HCT116 (cell line): ENCODE data around the gene TAMALIN. TPM values are rescaled to one million over a fixed set of nuclear protein-coding genes. Genes with fewer than 3 reads are reported as not detected.

Source experiments
- ATAC-seq: fragments of 200-7000 bp; cut with Tn5 transposase; 2 replicates; pipeline ENCODE4 v1.9.1; 2020; ENCODE audit warnings: mild to moderate bottlenecking, moderate library complexity
- BruUV-seq: library from RNA; stranded (reverse); fragments of 400-500 nt; replicated peaks from 2 replicates; lab custom pipeline; 2021; lab: Mats Ljungman, UMichigan
- CTCF ChIA-PET: fragments of 300-600 bp; sonication (Branson Sonifier 250); formaldehyde crosslinking; loops from one replicate; lab custom pipeline; 2021; ENCODE audit warnings: antibody characterized with exemption; lab: Charles Lee
- POLR2A ChIA-PET: fragments of 300-600, 350-600 bp; sonication (Branson Sonifier 250); formaldehyde crosslinking; loops from one replicate; lab custom pipeline; 2021; ENCODE audit warnings: antibody characterized with exemption; lab: Charles Lee
- RAD21 ChIA-PET, 2 experiments: fragments of 300-600 bp; sonication (Branson Sonifier 250); formaldehyde crosslinking; loops; one replicate each; lab custom pipeline; 2023; ENCODE audit warnings: low total read pairs in 2 of 2; ENCODE audit not compliant: uncharacterized antibody in 2 of 2, unreplicated experiment in 2 of 2, low non-redundant PET in 1 of 2; lab: Charles Lee
- DNase-seq: peaks from one replicate; pipeline ENCODE4 v3.0.0-alpha.2; 2010; ENCODE audit warnings: low read depth, low spot score
- H2AFZ ChIP-seq: fragments of 200-600 bp; shearing (Covaris generic), sonication (generic); 2 replicates; pipeline ENCODE4 v1.6.1; 2017; ENCODE audit warnings: low read depth, mixed run types, mixed read lengths, antibody characterized with exemption, low read length; ENCODE audit not compliant: poor library complexity, severe bottlenecking
- H3K27ac ChIP-seq: 2 replicates; pipeline ENCODE4 v1.5.1; 2012; ENCODE audit warnings: low read depth, low read length
- H3K27me3 ChIP-seq: fragments of 200-600 bp; sonication (generic); 2 replicates; pipeline ENCODE4 v1.6.1; 2016; ENCODE audit warnings: mixed run types, low read length, mixed read lengths; ENCODE audit not compliant: insufficient read depth
- H3K36me3 ChIP-seq, 2 experiments: fragments of 200-500 bp in 1 of 2; fragments of 200-600 bp in 1 of 2; sonication (Bioruptor generic) in 1 of 2; sonication (generic) in 1 of 2; 2 replicates each; pipeline versions ENCODE4 v1.5.1 to v1.6.1; 2014 to 2016; ENCODE audit warnings: low read length in 2 of 2, inconsistent platforms in 1 of 2, mixed read lengths in 1 of 2, mixed run types in 1 of 2; ENCODE audit not compliant: insufficient read depth in 2 of 2, control insufficient read depth in 1 of 2
- H3K4me1 ChIP-seq, 2 experiments: fragments of 200-600 bp in 1 of 2; sonication (generic) in 1 of 2; 2 replicates each; pipeline versions ENCODE4 v1.5.1 to v1.6.1; 2012 to 2017; ENCODE audit warnings: low read length in 2 of 2, inconsistent platforms in 1 of 2, mild to moderate bottlenecking in 1 of 2, mixed read lengths in 1 of 2, mixed run types in 1 of 2, moderate library complexity in 1 of 2; ENCODE audit not compliant: insufficient read depth in 2 of 2, control insufficient read depth in 1 of 2
- H3K4me2 ChIP-seq: fragments of 200-600 bp; sonication (generic); 2 replicates; pipeline ENCODE4 v1.6.1; 2017; ENCODE audit warnings: mixed run types, low read length, mixed read lengths
- H3K4me3 ChIP-seq, 2 experiments: fragments of 200-600 bp in 1 of 2; sonication (generic) in 1 of 2; replicated peaks in 1 of 2; 2 replicates each; pipeline ENCODE4 v1.5.1; 2011 to 2016; ENCODE audit warnings: low read length in 2 of 2, control low read depth in 1 of 2, low read depth in 1 of 2, mild to moderate bottlenecking in 1 of 2, mixed read lengths in 1 of 2, mixed run types in 1 of 2
- H3K79me2 ChIP-seq: fragments of 200-600 bp; sonication (generic); 2 replicates; pipeline ENCODE4 v1.6.1; 2017; ENCODE audit warnings: mild to moderate bottlenecking, mixed run types, low read length, moderate library complexity, mixed read lengths; ENCODE audit not compliant: insufficient read depth
- H3K9ac ChIP-seq: fragments of 200-600 bp; sonication (generic); 2 replicates; pipeline ENCODE4 v1.6.1; 2016; ENCODE audit warnings: low read length, mixed read lengths
- H3K9me2 ChIP-seq: fragments of 200-600 bp; sonication (generic), shearing (Covaris generic); 2 replicates; pipeline ENCODE4 v1.6.1; 2017; ENCODE audit warnings: mixed run types, mild to moderate bottlenecking, moderate library complexity; ENCODE audit not compliant: insufficient read depth
- H3K9me3 ChIP-seq, 2 experiments: fragments of 200-500 bp in 1 of 2; fragments of 200-600 bp in 1 of 2; sonication (Bioruptor generic) in 1 of 2; sonication (generic) in 1 of 2; 2 replicates each; pipeline ENCODE4 v1.6.1; 2014 to 2017; ENCODE audit warnings: low read length in 2 of 2, mixed read lengths in 2 of 2, inconsistent platforms in 1 of 2, low read depth in 1 of 2, mild to moderate bottlenecking in 1 of 2, mixed run types in 1 of 2, moderate library complexity in 1 of 2; ENCODE audit not compliant: control insufficient read depth in 1 of 2, insufficient read depth in 1 of 2
- H4K20me1 ChIP-seq: fragments of 200-600 bp; sonication (generic), shearing (Covaris generic); 2 replicates; pipeline ENCODE4 v1.6.1; 2017; ENCODE audit warnings: mixed run types, mild to moderate bottlenecking, moderate library complexity; ENCODE audit not compliant: insufficient read depth
- CTCF ChIP-seq, 3 experiments: fragments of 200-600 bp in 1 of 3; sonication (generic) in 1 of 3; IDR thresholded peaks in 2 of 3; conservative IDR thresholded peaks in 1 of 3; 2 replicates each; pipeline ENCODE4 v1.5.1; 2012 to 2017; ENCODE audit warnings: low read depth in 2 of 3, low read length in 2 of 3, antibody characterized with exemption in 1 of 3, borderline replicate concordance in 1 of 3, control low read depth in 1 of 3, mild to moderate bottlenecking in 1 of 3, mixed read lengths in 1 of 3, mixed run types in 1 of 3, moderate library complexity in 1 of 3; ENCODE audit not compliant: insufficient read depth in 1 of 3
- EGR1 ChIP-seq: IDR thresholded peaks from 2 replicates; pipeline ENCODE4 v1.6.1; 2012; ENCODE audit warnings: low read depth
- FOSL1 ChIP-seq: IDR thresholded peaks from 2 replicates; pipeline ENCODE4 v1.6.1; 2012; ENCODE audit warnings: low read depth
- SIN3A ChIP-seq: IDR thresholded peaks from 2 replicates; pipeline ENCODE4 v1.6.1; 2012; ENCODE audit warnings: low read depth
- TCF7L2 ChIP-seq: IDR thresholded peaks from 2 replicates; pipeline ENCODE4 v1.7.0; 2011; ENCODE audit warnings: borderline replicate concordance, inconsistent platforms; ENCODE audit not compliant: insufficient read depth, insufficient read length; ENCODE audit errors: extremely low read depth
- ZBTB33 ChIP-seq: IDR thresholded peaks from 2 replicates; pipeline ENCODE4 v1.6.1; 2011; ENCODE audit warnings: mild to moderate bottlenecking, low read length, moderate library complexity; ENCODE audit not compliant: insufficient replicate concordance; ENCODE audit errors: extremely low read depth
- intact Hi-C: fragments of 100-400 bp; cut with micrococcal nuclease; formaldehyde crosslinking; loops from 2 replicates; pipeline ENCODE4 v1.10.0; 2022
- total RNA-seq: library from RNA; stranded (reverse); gene quantifications from one replicate; pipeline ENCODE4 v1.2.1, GENCODE V29; 2021; ENCODE audit not compliant: unreplicated experiment

Gene TAMALIN
- total RNA-seq, 1 experiment from 2014 or later = 1.1 TPM

- H3K9me2 ChIP-seq = no peaks in the 10 kb centered on the region
- no peak overlapping the region for H3K4me3 ChIP-seq
- ChIA-PET RAD21 (no interaction called here), CTCF (interaction anchor here (4.7 kb wide), 1 partner anchor 29 kb away, joined by 44 read pairs; no protein-coding TSS in a partner anchor), POLR2A (no interaction called here)
- H3K27me3 ChIP-seq = no peaks in the 10 kb centered on the region
- intact Hi-C loops = no loop called here
- no peaks in the 10 kb centered on the region for H3K9me3 ChIP-seq
- H2AFZ ChIP-seq = no peak overlapping the region
- TF ChIP-seq FOSL1 (no peak), SIN3A (no peak), ZBTB33 (no peak), TCF7L2 (no peak), EGR1 (no peak), CTCF (IDR thresholded peaks at IDR 0.05 in 2 of 3, conservative IDR thresholded peaks at IDR 0.05 in 1 of 3; ENCODE audit: borderline replicate concordance in 1 of 3, insufficient read depth in 1 of 3, low read depth in 2 of 3, low read length in 2 of 3) (no peak)
- H3K4me2 ChIP-seq = no peak overlapping the region
- no peak overlapping the region for H3K9ac ChIP-seq
- no peaks in the 10 kb centered on the region for H3K4me1 ChIP-seq
- no peak overlapping the region for H3K27ac ChIP-seq
- H3K36me3 ChIP-seq = peaks cover 3 to 10% of the 10 kb centered on the region in 2 experiments; a peak in 1 of 4 replicates
- H4K20me1 ChIP-seq = no peaks in the 10 kb centered on the region
- ATAC-seq (no peak), DNase-seq (no peak)
- no TSS peak for BruUV-seq
- no peaks in the 10 kb centered on the region for H3K79me2 ChIP-seq
These were observed 11.8 kb upstream of the TAMALIN start for GRCh38 chr12:51994959-51995358.
